NT2/D1 (cell line): Measurements from ENCODE around the gene MALRD1.

Experiments used
- SUZ12 ChIP-seq: IDR thresholded peaks from 2 replicates; pipeline ENCODE4 v1.6.1; 2011; ENCODE audit not compliant: insufficient read length, insufficient read depth; ENCODE audit errors: extremely low read depth
- YY1 ChIP-seq: IDR thresholded peaks from 2 replicates; pipeline ENCODE4 v1.6.1; 2011; ENCODE audit not compliant: insufficient read length, insufficient read depth

DNA sequence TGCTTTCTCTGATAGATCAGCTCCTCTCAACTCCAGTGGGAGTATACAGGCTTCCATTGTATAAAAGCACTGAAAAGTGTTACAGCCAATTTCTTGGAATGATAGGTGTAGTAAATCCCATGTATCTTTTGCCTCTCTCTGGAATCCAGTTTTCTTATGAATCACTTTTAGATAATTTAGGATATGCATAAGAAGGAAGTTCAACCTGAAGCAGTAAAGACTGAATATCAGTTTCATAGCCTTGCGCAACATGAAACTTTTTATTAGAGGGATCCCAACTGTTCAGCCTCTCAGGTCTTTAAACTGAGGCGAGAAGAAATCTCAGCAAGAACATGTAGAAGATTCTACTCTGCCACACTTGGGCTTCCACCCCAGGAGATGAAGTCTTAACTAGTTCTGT, 280.0 kb downstream of the MALRD1 start:
- no peak for TF ChIP-seq SUZ12
- TF ChIP-seq YY1, result no peak
